ENCODE data around the gene AATK.

The AATK gene

DNA sequence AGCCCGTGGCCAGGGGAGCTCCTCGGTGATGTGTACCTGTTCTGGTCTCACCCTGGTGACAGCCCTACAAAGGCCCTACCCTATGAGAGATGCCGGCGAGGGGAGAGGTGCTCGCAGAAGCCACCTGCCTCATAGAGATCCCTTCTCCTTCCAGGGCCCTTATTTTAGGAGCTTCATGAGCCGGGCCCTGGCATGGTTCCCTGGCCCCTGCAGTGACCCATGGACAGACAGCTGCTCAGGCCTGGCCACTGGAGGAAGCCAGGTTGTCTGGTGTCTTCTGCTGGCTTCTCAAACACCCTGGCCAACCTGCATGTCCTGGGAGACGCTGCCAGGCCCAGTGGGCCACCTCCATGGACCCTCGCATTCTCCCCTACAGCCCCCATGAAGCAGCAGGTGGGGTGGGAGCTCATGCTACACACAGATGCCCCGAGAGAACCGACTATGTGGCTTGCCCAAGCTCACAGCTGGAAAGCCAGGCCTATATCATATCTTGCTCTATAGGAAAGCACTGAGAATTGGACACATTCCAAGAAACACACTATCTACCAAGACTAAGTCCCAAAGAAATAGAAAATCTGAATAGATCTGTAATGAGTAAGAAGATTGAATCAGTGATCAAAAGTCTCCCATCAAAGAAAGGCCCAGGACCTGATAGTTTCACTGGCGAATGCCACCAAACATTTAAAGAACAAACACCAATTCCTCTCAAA lies 7.2 kb upstream of the AATK start:
- no peak for ATAC-seq
- TF ChIP-seq ZNF70 (CRISPR knock-in tag; IDR thresholded peaks at IDR 0.05) = no peak
- TF ChIP-seq ZNF8 (CRISPR knock-in tag; IDR thresholded peaks at IDR 0.05) = no peak
- TF ChIP-seq GLIS3 (CRISPR knock-in tag; IDR thresholded peaks at IDR 0.05) = no peak
- TF ChIP-seq ARNTL (CRISPR knock-in tag; IDR thresholded peaks at IDR 0.05; ENCODE audit: borderline replicate concordance, low read depth) = no peak
- no peak for TF ChIP-seq RARB (CRISPR knock-in tag; IDR thresholded peaks at IDR 0.05)
- TF ChIP-seq ESRRG (CRISPR knock-in tag; IDR thresholded peaks at IDR 0.05) = no peak
- no peak for TF ChIP-seq BACH2 (CRISPR knock-in tag; IDR thresholded peaks at IDR 0.05; ENCODE audit: borderline replicate concordance)
- TF ChIP-seq, protein P1, sequence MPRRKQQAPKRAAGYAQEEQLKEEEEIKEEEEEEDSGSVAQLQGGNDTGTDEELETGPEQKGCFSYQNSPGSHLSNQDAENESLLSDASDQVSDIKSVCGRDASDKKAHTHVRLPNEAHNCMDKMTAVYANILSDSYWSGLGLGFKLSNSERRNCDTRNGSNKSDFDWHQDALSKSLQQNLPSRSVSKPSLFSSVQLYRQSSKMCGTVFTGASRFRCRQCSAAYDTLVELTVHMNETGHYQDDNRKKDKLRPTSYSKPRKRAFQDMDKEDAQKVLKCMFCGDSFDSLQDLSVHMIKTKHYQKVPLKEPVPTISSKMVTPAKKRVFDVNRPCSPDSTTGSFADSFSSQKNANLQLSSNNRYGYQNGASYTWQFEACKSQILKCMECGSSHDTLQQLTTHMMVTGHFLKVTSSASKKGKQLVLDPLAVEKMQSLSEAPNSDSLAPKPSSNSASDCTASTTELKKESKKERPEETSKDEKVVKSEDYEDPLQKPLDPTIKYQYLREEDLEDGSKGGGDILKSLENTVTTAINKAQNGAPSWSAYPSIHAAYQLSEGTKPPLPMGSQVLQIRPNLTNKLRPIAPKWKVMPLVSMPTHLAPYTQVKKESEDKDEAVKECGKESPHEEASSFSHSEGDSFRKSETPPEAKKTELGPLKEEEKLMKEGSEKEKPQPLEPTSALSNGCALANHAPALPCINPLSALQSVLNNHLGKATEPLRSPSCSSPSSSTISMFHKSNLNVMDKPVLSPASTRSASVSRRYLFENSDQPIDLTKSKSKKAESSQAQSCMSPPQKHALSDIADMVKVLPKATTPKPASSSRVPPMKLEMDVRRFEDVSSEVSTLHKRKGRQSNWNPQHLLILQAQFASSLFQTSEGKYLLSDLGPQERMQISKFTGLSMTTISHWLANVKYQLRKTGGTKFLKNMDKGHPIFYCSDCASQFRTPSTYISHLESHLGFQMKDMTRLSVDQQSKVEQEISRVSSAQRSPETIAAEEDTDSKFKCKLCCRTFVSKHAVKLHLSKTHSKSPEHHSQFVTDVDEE (CRISPR knock-in tag; IDR thresholded peaks at IDR 0.05) = no peak
- TF ChIP-seq OSR1 (CRISPR knock-in tag; IDR thresholded peaks at IDR 0.05) = no peak
- no peak for TF ChIP-seq ISL1 (CRISPR knock-in tag; IDR thresholded peaks at IDR 0.05)
- no peak for TF ChIP-seq ZC3H10 (CRISPR knock-in tag; IDR thresholded peaks at IDR 0.05)
- TF ChIP-seq, protein P2, sequence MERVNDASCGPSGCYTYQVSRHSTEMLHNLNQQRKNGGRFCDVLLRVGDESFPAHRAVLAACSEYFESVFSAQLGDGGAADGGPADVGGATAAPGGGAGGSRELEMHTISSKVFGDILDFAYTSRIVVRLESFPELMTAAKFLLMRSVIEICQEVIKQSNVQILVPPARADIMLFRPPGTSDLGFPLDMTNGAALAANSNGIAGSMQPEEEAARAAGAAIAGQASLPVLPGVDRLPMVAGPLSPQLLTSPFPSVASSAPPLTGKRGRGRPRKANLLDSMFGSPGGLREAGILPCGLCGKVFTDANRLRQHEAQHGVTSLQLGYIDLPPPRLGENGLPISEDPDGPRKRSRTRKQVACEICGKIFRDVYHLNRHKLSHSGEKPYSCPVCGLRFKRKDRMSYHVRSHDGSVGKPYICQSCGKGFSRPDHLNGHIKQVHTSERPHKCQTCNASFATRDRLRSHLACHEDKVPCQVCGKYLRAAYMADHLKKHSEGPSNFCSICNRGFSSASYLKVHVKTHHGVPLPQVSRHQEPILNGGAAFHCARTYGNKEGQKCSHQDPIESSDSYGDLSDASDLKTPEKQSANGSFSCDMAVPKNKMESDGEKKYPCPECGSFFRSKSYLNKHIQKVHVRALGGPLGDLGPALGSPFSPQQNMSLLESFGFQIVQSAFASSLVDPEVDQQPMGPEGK (CRISPR knock-in tag; IDR thresholded peaks at IDR 0.05; ENCODE audit: borderline replicate concordance) = no peak
- TF ChIP-seq TOX (CRISPR knock-in tag; IDR thresholded peaks at IDR 0.05; ENCODE audit: borderline replicate concordance) = no peak
- no peak for TF ChIP-seq TCF4 (CRISPR knock-in tag; IDR thresholded peaks at IDR 0.05; ENCODE audit: borderline replicate concordance)
- TF ChIP-seq ZFP30 (CRISPR knock-in tag; IDR thresholded peaks at IDR 0.05) = no peak
- TF ChIP-seq CSDC2 (CRISPR knock-in tag; IDR thresholded peaks at IDR 0.05) = no peak
- TF ChIP-seq, protein P3, sequence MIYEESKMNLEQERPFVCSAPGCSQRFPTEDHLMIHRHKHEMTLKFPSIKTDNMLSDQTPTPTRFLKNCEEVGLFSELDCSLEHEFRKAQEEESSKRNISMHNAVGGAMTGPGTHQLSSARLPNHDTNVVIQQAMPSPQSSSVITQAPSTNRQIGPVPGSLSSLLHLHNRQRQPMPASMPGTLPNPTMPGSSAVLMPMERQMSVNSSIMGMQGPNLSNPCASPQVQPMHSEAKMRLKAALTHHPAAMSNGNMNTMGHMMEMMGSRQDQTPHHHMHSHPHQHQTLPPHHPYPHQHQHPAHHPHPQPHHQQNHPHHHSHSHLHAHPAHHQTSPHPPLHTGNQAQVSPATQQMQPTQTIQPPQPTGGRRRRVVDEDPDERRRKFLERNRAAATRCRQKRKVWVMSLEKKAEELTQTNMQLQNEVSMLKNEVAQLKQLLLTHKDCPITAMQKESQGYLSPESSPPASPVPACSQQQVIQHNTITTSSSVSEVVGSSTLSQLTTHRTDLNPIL (CRISPR knock-in tag; IDR thresholded peaks at IDR 0.05; ENCODE audit: low read depth) = no peak
- no peak for TF ChIP-seq PPARA (CRISPR knock-in tag; IDR thresholded peaks at IDR 0.05; ENCODE audit: borderline replicate concordance)
- TF ChIP-seq, protein P4, sequence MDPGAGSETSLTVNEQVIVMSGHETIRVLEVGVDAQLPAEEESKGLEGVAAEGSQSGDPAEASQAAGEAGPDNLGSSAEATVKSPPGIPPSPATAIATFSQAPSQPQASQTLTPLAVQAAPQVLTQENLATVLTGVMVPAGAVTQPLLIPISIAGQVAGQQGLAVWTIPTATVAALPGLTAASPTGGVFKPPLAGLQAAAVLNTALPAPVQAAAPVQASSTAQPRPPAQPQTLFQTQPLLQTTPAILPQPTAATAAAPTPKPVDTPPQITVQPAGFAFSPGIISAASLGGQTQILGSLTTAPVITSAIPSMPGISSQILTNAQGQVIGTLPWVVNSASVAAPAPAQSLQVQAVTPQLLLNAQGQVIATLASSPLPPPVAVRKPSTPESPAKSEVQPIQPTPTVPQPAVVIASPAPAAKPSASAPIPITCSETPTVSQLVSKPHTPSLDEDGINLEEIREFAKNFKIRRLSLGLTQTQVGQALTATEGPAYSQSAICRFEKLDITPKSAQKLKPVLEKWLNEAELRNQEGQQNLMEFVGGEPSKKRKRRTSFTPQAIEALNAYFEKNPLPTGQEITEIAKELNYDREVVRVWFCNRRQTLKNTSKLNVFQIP (CRISPR knock-in tag; IDR thresholded peaks at IDR 0.05; ENCODE audit: borderline replicate concordance, low read depth) = no peak

DNA sequence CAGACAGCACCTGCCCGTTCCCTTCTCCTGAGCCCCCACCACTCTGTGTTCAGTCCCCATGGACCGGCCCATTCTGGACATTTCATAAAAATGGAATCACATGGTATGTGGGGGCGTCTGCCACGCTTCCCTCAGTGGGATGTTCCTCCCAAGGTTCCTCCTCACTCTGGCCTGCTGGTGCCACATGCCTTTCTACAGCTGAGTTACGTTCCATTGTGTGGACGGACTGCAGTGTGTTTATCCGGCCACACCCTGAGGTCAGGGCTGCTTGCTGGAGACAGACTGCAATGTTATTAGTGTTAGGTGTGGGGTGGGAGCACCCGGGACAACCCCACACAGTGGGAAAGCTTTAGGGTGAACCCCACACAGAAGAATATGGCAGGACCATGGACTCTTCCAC lies 5.9 kb upstream of the AATK start:
- no peak for ATAC-seq
- TF ChIP-seq ZFP30 (CRISPR knock-in tag; IDR thresholded peaks at IDR 0.05) (no peak), GLIS3 (CRISPR knock-in tag; IDR thresholded peaks at IDR 0.05) (no peak), ISL1 (CRISPR knock-in tag; IDR thresholded peaks at IDR 0.05) (no peak), ZNF8 (CRISPR knock-in tag; IDR thresholded peaks at IDR 0.05) (no peak), TOX (CRISPR knock-in tag; IDR thresholded peaks at IDR 0.05; ENCODE audit: borderline replicate concordance) (no peak), ZNF565 (CRISPR knock-in tag; conservative IDR thresholded peaks at IDR 0.05; ENCODE audit: low read depth) (no peak), SNAI2 (CRISPR knock-in tag; IDR thresholded peaks at IDR 0.05) (no peak), ARNTL (CRISPR knock-in tag; IDR thresholded peaks at IDR 0.05; ENCODE audit: borderline replicate concordance, low read depth) (no peak)
- TF ChIP-seq, protein P3 (CRISPR knock-in tag; IDR thresholded peaks at IDR 0.05; ENCODE audit: low read depth) = no peak
- TF ChIP-seq, protein P5, sequence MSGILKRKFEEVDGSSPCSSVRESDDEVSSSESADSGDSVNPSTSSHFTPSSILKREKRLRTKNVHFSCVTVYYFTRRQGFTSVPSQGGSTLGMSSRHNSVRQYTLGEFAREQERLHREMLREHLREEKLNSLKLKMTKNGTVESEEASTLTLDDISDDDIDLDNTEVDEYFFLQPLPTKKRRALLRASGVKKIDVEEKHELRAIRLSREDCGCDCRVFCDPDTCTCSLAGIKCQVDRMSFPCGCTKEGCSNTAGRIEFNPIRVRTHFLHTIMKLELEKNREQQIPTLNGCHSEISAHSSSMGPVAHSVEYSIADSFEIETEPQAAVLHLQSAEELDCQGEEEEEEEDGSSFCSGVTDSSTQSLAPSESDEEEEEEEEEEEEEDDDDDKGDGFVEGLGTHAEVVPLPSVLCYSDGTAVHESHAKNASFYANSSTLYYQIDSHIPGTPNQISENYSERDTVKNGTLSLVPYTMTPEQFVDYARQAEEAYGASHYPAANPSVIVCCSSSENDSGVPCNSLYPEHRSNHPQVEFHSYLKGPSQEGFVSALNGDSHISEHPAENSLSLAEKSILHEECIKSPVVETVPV (CRISPR knock-in tag; IDR thresholded peaks at IDR 0.05) = no peak
- TF ChIP-seq, protein P4 (CRISPR knock-in tag; IDR thresholded peaks at IDR 0.05; ENCODE audit: borderline replicate concordance, low read depth) = no peak
- TF ChIP-seq, protein P2 (CRISPR knock-in tag; IDR thresholded peaks at IDR 0.05; ENCODE audit: borderline replicate concordance) = no peak

All from SK-N-SH treated with all-trans-retinoic acid at 6 μM for 48 hours (cell line).